AG04450 (cell line): ENCODE data around the gene ALOX12B. TPM values are rescaled to one million over a fixed set of nuclear protein-coding genes. Genes with fewer than 3 reads are reported as not detected.

ENCODE experiments used
- CTCF ChIA-PET: fragments of 300-600, 350-600 bp; formaldehyde crosslinking; extraction: SDS; loops from one replicate; lab custom pipeline; 2022; ENCODE audit warnings: antibody characterized with exemption, inconsistent platforms; lab: Charles Lee
- POLR2A ChIA-PET: fragments of 350-600 bp; formaldehyde crosslinking; extraction: SDS; loops from one replicate; lab custom pipeline; 2021; ENCODE audit warnings: antibody characterized with exemption, inconsistent platforms; lab: Yijun Ruan, JAX
- DNase-seq: peaks from one replicate; pipeline ENCODE4 v3.0.0-alpha.2; 2011; ENCODE audit warnings: low read depth, low spot score
- H3K27ac ChIP-seq: one replicate; pipeline ENCODE4 v1.5.1; 2012; ENCODE audit warnings: low read depth, low read length, control low read depth
- H3K27me3 ChIP-seq: one replicate; pipeline ENCODE4 v1.6.0; 2012; ENCODE audit warnings: low read length; ENCODE audit not compliant: control insufficient read depth, insufficient read depth
- H3K4me3 ChIP-seq: 2 replicates; pipeline ENCODE4 v1.5.1; 2011; ENCODE audit warnings: mild to moderate bottlenecking, low read depth, low read length, control low read depth
- H3K9me3 ChIP-seq: 2 replicates; pipeline ENCODE4 v1.5.1; 2012; ENCODE audit warnings: low read length; ENCODE audit not compliant: control insufficient read depth, insufficient read depth
- polyA plus RNA-seq: library from polyadenylated mRNA; depleted of rRNA; stranded (reverse); fragments of >200 nt; gene quantifications from 2 replicates; pipeline ENCODE4 v1.2.3, GENCODE V29; 2011
- TF ChIP-seq, protein P1 (sequence below): IDR thresholded peaks from 2 replicates; pipeline ENCODE4 v1.5.1; 2011; ENCODE audit warnings: low read depth, low read length, control low read depth, inconsistent platforms

Gene ALOX12B
- polyA plus RNA-seq, 1 experiment = not detected

DNA sequence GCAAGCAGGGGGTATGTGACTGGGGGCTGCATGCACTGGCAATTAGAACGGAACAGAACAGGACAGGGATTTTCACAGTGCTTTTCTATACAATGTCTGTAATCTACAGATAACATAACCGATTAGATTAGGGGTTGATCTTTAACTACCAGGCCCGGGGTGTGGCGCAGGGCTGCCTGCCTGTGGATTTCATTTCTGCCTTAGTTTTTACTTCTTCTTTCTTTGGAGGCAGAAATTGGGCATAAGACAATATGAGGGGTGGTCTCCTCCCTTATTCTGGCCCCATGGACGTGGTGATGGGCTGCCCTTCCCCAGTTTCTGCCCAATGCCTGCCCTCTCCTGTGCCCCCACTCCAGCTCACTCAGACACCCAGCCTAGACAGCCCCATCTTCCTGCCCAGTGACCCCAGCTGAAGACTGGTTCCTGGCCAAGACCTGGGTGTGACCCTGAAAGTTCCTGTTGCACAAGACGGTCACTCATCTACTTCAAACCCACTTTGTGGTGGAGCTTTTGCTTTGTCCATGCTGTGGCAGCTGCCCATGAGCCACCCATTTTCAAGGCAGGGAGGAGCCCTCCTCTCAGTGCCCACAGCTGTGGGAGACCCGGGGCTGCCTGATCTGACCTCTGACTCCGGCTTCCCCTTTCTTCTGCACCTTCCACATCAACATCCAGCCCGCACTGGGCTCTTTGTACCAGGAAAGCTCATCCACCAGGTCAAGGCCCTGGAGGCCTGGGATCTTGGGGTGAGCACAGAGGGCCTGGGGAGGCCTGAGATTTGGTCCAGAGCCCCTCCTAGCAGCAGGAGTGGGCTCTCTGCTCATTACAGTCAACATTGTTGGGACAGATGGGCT lies 18.6 kb downstream of the ALOX12B start:
- Histone ChIP-seq H3K27ac (no peak overlapping the region), H3K4me3 (no peak overlapping the region), H3K27me3 (peaks cover 70% of the 10 kb centered on the region), H3K9me3 (peaks cover 4% of the 10 kb centered on the region; the same call in 1 of the 2 replicates)
- DNase-seq = no peak
- POLR2A ChIA-PET = interaction anchor here (0.7 kb wide), 1 partner anchor 252 kb away, joined by 4 read pairs; no protein-coding TSS in a partner anchor
- CTCF ChIA-PET = interaction anchor here (0.5 to 9.2 kb wide), 5 partner anchors 9 to 1595 kb away, joined by 4 to 124 read pairs (median 8); partner anchors contain the start of gene ALOXE3
- TF ChIP-seq, protein P1, sequence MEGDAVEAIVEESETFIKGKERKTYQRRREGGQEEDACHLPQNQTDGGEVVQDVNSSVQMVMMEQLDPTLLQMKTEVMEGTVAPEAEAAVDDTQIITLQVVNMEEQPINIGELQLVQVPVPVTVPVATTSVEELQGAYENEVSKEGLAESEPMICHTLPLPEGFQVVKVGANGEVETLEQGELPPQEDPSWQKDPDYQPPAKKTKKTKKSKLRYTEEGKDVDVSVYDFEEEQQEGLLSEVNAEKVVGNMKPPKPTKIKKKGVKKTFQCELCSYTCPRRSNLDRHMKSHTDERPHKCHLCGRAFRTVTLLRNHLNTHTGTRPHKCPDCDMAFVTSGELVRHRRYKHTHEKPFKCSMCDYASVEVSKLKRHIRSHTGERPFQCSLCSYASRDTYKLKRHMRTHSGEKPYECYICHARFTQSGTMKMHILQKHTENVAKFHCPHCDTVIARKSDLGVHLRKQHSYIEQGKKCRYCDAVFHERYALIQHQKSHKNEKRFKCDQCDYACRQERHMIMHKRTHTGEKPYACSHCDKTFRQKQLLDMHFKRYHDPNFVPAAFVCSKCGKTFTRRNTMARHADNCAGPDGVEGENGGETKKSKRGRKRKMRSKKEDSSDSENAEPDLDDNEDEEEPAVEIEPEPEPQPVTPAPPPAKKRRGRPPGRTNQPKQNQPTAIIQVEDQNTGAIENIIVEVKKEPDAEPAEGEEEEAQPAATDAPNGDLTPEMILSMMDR = no peak

DNA sequence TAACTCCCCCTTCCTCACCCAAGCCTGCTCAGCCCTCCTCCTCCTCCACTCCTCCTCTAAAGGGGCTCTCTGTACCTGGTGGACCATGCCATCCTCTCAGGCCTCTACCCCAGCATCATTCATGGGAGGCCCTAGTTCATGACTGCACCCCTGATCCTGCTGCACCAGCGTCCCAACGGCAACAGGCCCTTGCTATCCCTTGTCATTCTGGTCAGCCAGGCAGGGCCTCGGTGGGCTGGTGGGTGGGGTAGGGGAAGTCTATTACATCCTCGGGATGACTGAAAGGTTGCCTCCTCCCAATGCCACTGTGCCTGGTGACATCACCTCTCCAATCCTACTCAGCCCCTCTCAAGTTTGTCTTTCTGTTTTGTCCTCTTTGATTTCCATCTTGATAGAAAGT lies 19.7 kb downstream of the ALOX12B start:
- no peak overlapping the region for H3K4me3 ChIP-seq
- no peak overlapping the region for H3K27ac ChIP-seq
- DNase-seq = no peak
- peaks cover 68% of the 10 kb centered on the region for H3K27me3 ChIP-seq
- H3K9me3 ChIP-seq = peaks cover 1% of the 10 kb centered on the region; the same call in 1 of the 2 replicates
- ChIA-PET CTCF (no interaction called here), POLR2A (no interaction called here)
- TF ChIP-seq, protein P1 = no peak

DNA sequence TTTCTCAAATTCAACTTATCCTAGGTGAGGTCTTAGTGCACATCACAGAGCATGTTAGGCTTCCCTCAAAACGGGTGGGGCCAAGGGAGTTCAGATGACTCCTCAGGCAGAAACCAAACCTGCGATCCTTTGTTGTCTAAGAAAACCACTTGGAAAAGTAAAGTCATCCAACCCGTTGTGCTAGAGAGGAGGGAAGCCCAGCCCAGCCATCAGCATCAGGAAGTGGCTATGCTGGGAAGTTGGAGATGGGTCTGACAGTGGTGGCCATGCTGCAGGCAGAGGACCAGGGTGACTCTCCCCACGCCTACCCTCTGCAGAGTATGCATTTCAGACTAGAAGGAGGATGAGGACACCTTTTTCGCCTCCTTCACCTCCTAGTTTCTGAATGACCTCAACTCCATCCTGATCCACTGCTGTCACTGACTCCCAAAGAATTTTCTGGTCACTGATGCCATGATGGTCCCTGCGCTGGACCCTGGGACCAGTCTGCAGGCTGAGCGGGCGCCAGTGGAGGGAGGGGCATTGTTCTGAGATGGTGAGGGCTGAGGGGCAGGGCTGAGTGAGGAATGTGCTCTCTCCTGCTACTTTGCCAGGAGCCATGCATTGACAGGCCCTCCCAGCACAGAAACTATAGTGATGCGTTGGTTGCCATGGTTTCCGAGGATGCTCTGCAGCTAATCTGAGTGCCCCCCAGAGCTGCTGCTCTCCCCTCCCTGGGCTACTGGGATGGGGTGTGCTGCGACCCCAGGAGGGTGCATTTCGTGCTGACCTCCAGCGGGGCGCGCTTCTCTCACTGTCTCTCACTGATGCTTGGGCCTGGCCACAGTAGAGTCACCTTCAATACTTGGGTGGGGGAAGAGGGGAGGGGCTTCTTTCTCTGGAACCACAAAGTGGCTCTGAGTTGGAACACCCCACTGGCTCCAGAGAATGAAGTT lies 20.4 kb downstream of the ALOX12B start:
- H3K4me3 ChIP-seq = no peak overlapping the region
- H3K27me3 ChIP-seq = peaks cover 68% of the 10 kb centered on the region
- no peak overlapping the region for H3K27ac ChIP-seq
- no peak for DNase-seq
- ChIA-PET POLR2A (no interaction called here), CTCF (no interaction called here)
- no peaks in the 10 kb centered on the region; the same call in 1 of the 2 replicates for H3K9me3 ChIP-seq
- TF ChIP-seq, protein P1 = no peak

DNA sequence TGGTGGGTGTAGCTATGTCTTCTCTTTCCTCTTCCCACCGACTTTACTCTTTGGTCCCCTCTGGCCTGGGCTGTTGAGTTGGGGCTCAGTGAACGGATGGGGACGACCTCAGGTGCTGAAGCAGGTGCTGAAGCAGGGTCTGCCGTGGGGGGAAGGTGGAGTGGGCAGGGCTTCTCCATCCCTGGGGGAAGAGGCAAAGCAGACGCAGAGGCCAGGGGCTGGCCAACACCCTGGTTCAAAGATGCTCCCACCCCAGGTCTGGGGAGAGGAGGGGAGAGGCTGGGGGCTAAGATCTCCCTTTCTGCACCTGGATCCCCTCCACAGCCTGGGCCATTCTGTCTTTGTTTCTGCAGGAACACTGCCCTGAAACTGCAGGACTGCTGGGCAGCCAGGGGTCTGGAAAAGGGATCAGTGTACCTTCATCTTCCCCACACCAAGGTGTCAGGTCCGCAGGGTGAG lies 22.9 kb downstream of the ALOX12B start:
- Histone ChIP-seq H3K27ac (no peak overlapping the region), H3K9me3 (no peaks in the 10 kb centered on the region; the same call in 1 of the 2 replicates), H3K27me3 (peaks cover 72% of the 10 kb centered on the region), H3K4me3 (no peak overlapping the region)
- TF ChIP-seq, protein P1 = no peak
- no peak for DNase-seq
- ChIA-PET CTCF (interaction anchor here (0.7 kb wide), 1 partner anchor 283 kb away, joined by 3 read pairs; no protein-coding TSS in a partner anchor), POLR2A (no interaction called here)
